ENCODE measurements around the gene DIAPH3. TPM values are rescaled to one million over a fixed set of nuclear protein-coding genes. Genes with fewer than 3 reads are reported as not detected.

Gene DIAPH3
- total RNA-seq, 3 donors from 2014 or later, result 2.1 to 4.0 (median 3.7) TPM

DNA sequence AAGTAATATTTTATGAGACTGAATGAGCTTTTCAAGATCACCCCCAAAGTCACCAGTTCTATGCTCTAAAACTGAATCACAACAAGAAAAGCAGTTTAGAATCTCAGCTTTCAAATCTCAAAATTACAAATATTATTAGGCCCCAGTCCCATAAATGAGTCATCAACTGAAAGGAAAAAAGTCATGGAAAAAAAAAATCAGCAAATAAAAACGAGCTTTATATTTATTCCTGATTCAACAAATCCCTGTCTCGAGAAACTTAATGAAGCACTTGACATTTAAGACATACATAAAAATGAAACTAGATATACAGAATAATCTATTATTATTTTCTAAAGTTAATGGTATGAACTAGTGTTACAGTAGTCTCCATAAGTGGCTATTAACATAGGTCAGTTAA lies 203.0 kb downstream of the DIAPH3 start:
- no peaks in the 10 kb centered on the region for H3K4me1 Mint-ChIP-seq (ENCODE audit: low read depth)
- peaks cover 3% of the 10 kb centered on the region for H3K9me3 Mint-ChIP-seq
- no peaks in the 10 kb centered on the region for H3K27me3 Mint-ChIP-seq (ENCODE audit: low read depth)
- no peak for DNase-seq
- H3K4me3 Mint-ChIP-seq, result no peak overlapping the region
- H3K36me3 Mint-ChIP-seq (ENCODE audit: insufficient read depth), result no peaks in the 10 kb centered on the region
- ATAC-seq, result no peak

DNA sequence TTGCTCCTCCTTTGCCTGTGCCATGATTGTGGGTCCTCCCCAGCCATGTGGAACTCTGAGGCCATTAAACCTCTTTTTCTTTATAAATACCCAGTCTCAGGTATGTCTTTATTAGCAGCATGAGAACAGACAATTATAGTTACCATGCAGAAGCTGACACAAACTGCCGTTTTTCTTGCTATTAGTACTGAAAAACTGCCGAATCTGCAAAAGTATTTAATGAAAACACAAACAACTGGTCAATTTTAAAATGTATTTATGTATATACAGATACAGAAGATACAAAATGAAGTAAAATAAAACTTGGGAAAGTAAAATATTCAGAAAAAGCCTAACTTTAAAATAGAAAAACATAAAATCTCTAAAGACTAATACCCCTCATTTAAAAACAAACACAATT lies 206.3 kb downstream of the DIAPH3 start:
- Mint-ChIP-seq H3K27me3 (ENCODE audit: low read depth) (no peaks in the 10 kb centered on the region), H3K9me3 (peaks cover 5% of the 10 kb centered on the region), H3K36me3 (ENCODE audit: insufficient read depth) (no peaks in the 10 kb centered on the region), H3K4me1 (ENCODE audit: low read depth) (no peaks in the 10 kb centered on the region), H3K4me3 (no peak overlapping the region)
- no peak for ATAC-seq
- no peak for DNase-seq

DNA sequence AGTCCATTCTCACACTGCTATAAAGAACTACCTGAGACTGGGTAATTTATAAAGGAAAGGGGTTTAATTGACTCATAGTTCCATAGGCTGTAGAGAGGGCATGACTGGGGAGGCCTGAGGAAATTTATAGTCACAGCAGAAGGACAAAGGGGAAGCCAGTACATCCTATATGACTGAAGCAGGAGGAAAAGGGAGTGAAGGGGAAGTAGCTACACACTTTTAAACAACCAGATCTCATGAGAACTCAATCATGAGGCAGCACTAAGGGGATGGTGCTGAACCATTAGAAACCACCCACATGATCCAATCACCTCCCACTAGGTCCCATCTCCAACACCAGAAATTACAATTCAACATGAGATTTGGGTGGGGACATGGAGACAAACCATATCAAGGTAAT lies 209.1 kb downstream of the DIAPH3 start:
- no peak overlapping the region for H3K4me3 Mint-ChIP-seq
- peaks cover 5% of the 10 kb centered on the region for H3K9me3 Mint-ChIP-seq
- DNase-seq (no peak), ATAC-seq (no peak)
- H3K4me1 Mint-ChIP-seq (ENCODE audit: low read depth), result no peaks in the 10 kb centered on the region
- H3K36me3 Mint-ChIP-seq (ENCODE audit: insufficient read depth), result no peaks in the 10 kb centered on the region
- no peaks in the 10 kb centered on the region for H3K27me3 Mint-ChIP-seq (ENCODE audit: low read depth)

DNA sequence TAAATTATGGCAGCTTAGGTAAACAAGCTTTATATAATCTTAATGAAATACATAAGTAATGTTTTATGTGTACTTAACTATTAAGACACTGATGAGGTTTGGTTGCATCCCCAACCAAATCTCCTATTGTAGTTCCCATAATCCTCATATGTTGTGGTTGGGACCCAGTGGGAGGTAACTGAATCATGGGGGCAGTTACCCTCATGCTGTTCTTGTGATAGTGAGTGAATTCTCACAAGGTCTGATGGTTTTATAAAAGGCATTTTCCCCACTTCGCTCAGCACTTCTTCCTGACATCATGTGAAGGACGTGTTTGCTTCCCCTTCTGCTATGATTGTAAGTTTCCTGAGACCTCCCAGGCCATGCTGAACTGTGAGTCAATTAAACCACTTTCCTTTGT lies 212.7 kb downstream of the DIAPH3 start:
- Mint-ChIP-seq H3K9me3 (peaks cover 5% of the 10 kb centered on the region), H3K4me3 (no peak overlapping the region), H3K4me1 (ENCODE audit: low read depth) (no peaks in the 10 kb centered on the region), H3K36me3 (ENCODE audit: insufficient read depth) (no peaks in the 10 kb centered on the region), H3K27me3 (ENCODE audit: low read depth) (no peaks in the 10 kb centered on the region)
- ATAC-seq (no peak), DNase-seq (no peak)

DNA sequence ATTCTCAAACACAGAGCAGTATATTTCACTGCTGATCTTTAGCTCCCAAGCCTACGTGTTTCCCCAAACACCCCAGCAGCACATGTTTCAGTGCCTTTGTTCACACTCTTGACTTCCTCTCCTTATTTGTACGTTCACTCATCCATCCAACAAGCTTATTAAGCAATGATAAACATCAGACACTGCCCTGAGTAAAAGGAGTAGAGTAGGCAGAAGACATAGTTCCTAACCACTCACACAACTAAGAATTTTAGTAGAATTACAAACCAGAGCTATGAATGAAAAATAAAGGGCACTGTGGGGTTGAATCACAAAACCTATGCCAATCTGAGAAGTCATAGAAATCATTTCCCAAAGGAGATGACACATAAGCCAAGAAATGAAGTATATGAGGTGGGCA lies 213.5 kb downstream of the DIAPH3 start:
- Mint-ChIP-seq H3K36me3 (ENCODE audit: insufficient read depth) (no peaks in the 10 kb centered on the region), H3K4me3 (no peak overlapping the region), H3K4me1 (ENCODE audit: low read depth) (no peaks in the 10 kb centered on the region), H3K27me3 (ENCODE audit: low read depth) (no peaks in the 10 kb centered on the region), H3K9me3 (no peaks in the 10 kb centered on the region)
- ATAC-seq (no peak), DNase-seq (no peak)

DNA sequence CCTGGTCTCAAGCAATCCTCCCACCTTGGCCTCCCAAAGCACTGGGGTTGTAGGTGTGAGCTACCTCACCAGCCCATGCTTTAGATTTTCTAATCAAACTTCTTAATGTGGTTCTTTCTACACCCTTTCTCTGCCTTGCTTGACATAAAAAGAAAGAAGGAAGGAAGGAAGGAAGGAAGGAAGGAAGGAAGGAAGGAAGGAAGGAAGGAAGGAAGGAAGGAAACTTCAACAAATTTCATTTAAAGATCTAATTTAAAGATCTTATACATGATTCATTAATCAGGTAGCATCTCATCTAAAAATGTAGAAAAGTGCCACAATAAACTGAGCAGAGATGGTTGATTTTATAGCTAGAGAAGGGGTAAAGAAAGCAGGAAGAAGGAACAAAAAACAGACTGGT lies 215.0 kb downstream of the DIAPH3 start:
- H3K4me1 Mint-ChIP-seq (ENCODE audit: low read depth), result no peaks in the 10 kb centered on the region
- no peaks in the 10 kb centered on the region for H3K27me3 Mint-ChIP-seq (ENCODE audit: low read depth)

DNA sequence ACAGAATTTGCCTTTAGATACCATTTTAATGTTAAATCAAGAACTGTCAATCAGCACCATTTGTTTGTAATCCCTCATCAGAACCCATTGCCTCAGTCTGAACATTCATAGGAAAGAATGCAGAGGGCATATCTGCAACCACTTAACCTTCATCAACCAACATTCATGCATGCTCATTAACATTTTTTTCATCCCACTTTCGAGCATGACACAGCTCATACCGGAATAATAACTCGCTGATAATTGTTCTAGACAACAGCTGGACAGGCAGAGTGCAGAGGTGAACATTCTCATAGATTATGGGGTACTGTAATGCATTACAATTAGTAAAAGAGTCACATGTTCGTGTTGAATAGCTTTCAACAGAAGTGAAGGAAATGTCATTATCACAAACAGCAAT lies 216.8 kb downstream of the DIAPH3 start:
- DNase-seq (no peak), ATAC-seq (no peak)
- Mint-ChIP-seq H3K4me1 (ENCODE audit: low read depth) (no peaks in the 10 kb centered on the region), H3K4me3 (no peak overlapping the region), H3K36me3 (ENCODE audit: insufficient read depth) (no peaks in the 10 kb centered on the region), H3K9me3 (no peaks in the 10 kb centered on the region), H3K27me3 (ENCODE audit: low read depth) (no peaks in the 10 kb centered on the region)

More for the DNA sequence above, 215.0 kb downstream of the DIAPH3 start:
- Mint-ChIP-seq H3K36me3 (ENCODE audit: insufficient read depth) (no peaks in the 10 kb centered on the region), H3K4me3 (no peak overlapping the region), H3K9me3 (no peaks in the 10 kb centered on the region)
- ATAC-seq, result no peak
- no peak for DNase-seq

DNA sequence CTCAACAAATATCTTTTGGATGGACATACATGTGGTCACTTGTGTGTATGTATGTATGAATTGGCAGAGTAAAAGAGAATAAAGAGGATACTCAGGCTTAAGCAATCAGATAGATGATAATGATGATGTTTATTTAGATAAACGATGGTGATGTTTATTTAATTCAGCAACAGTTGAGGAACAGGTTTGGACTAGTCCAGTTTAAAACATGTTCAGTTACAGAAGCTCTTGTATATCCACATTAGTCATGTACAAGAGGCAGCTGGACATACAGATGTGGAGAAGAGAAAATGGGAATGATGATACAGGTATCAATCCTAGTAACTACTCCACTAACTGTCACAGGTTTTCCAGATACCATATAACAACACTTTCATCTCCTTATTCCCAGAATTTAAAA lies 232.1 kb downstream of the DIAPH3 start:
- H3K27me3 Mint-ChIP-seq (ENCODE audit: low read depth), result no peaks in the 10 kb centered on the region
- ATAC-seq (no peak), DNase-seq (no peak)
- peaks cover 16% of the 10 kb centered on the region for H3K9me3 Mint-ChIP-seq
- no peaks in the 10 kb centered on the region for H3K4me1 Mint-ChIP-seq (ENCODE audit: low read depth)
- no peak overlapping the region for H3K4me3 Mint-ChIP-seq
- peaks cover 6% of the 10 kb centered on the region for H3K36me3 Mint-ChIP-seq (ENCODE audit: insufficient read depth)

DNA sequence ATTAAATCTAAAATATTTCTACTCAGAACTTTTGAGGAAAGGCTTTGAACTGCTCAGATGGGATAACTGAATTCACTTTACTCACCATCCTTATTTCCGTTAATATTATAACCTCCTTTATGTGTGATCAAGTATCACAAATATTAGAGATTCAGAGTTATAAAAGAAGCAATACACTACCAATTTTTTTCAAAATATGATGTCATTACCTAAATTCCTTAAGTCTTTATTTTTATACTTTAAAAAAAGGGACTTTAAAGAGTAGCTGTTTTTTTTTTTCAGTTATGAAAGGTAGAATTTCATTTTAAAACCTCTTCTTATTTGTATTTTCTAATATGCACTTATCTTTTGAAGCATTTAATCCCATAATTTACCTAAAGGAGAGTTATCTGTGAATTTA lies 239.5 kb downstream of the DIAPH3 start:
- ATAC-seq (no peak), DNase-seq (no peak)
- Mint-ChIP-seq H3K36me3 (ENCODE audit: insufficient read depth) (peaks cover 6% of the 10 kb centered on the region), H3K4me1 (ENCODE audit: low read depth) (no peaks in the 10 kb centered on the region), H3K9me3 (peaks cover 16% of the 10 kb centered on the region), H3K27me3 (ENCODE audit: low read depth) (no peaks in the 10 kb centered on the region), H3K4me3 (no peak overlapping the region)

DNA sequence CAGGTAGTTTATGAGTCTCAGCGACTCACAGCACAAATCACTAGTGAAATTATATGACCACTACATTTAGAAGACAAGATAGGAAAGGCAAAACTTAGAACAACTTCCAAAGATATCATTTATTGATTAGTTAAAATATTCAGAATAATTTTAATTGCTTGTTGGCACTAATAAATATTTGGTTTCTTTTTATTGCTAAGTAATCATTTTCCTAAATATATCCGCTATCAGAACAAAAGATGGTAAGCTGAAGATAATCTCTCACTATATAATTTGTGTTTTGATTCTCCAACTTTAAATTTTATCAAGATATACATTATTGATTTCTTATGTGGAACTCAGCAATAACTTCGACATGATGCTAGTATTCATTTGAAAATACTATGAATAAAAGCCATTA lies 248.5 kb downstream of the DIAPH3 start:
- Mint-ChIP-seq H3K4me1 (ENCODE audit: low read depth) (no peaks in the 10 kb centered on the region), H3K4me3 (no peak overlapping the region), H3K27me3 (ENCODE audit: low read depth) (no peaks in the 10 kb centered on the region), H3K9me3 (no peaks in the 10 kb centered on the region), H3K36me3 (ENCODE audit: insufficient read depth) (no peaks in the 10 kb centered on the region)
- DNase-seq (no peak), ATAC-seq (no peak)

DNA sequence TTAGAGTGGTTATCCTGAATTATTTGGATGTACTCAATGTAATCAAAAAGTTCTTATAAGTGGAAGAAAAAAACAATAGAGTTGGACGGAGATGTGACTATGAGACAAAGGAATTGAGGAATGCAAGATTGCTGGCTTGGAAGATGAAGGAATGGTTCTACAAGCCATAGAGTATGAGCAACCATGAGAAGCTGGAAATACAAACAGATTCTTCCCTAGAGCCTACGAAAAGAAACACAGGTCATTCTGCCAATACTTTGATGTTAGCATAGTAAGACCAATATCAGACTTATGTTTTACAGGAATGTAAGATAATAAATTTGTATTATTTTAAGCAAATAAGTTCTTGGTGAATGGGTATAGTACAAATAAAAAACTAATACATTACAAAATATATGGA lies 249.2 kb downstream of the DIAPH3 start:
- Mint-ChIP-seq H3K36me3 (ENCODE audit: insufficient read depth) (no peaks in the 10 kb centered on the region), H3K9me3 (no peaks in the 10 kb centered on the region), H3K4me3 (no peak overlapping the region), H3K4me1 (ENCODE audit: low read depth) (no peaks in the 10 kb centered on the region), H3K27me3 (ENCODE audit: low read depth) (no peaks in the 10 kb centered on the region)
- ATAC-seq, result no peak
- no peak for DNase-seq

DNA sequence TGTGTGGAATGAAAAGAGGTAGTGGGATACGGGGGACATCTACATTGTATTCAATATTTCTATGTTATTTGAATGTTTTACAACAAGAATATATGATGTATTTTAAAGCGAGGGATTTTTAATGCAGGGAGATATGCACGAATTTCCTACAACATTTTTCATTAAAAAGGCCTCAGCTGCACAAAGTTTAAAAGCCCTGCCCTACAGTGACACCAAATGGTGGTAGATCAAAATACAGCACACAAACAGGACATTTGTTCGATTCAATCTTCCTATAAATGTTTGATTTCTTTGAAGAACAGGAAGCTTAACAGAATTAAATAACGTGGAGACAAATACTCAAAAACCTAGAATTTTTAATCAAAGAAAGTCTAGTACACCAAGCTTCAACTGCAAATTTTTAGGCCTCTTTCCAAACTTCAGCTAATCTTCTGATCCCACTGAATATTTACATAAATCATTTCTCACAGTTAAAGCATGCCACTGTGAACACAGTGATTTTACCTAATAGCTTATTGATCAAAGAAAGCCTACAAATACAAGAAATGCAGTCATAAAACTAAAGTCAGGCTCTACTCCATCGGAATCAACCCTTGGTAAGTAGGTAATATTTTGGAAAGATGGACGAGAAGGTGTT lies 257.2 kb downstream of the DIAPH3 start:
- ATAC-seq (no peak), DNase-seq (no peak)

DNA sequence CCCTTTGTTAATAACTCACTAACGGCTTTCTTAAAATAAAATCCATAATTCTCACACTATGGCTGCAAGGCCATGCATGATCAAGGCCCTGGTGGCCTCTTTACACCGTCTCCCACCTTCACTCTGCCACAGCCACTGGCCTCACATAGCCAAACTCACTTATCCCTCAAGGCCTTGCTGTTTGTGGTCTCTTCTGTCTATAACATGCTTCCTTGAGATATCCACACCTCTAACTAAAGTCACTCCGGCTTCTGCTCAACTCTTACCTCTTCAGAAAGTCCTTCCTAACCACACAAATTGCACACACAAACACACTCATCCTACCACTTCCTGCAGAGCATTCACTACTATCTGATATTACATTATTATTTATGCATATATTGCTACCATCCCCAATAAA lies 262.5 kb downstream of the DIAPH3 start:
- Mint-ChIP-seq H3K36me3 (ENCODE audit: insufficient read depth) (no peaks in the 10 kb centered on the region), H3K27me3 (ENCODE audit: low read depth) (no peaks in the 10 kb centered on the region), H3K9me3 (no peaks in the 10 kb centered on the region), H3K4me3 (no peak overlapping the region), H3K4me1 (ENCODE audit: low read depth) (peaks cover 8% of the 10 kb centered on the region)
- DNase-seq (no peak), ATAC-seq (no peak)

More for the DNA sequence above, 257.2 kb downstream of the DIAPH3 start:
- H3K4me3 Mint-ChIP-seq, result no peak overlapping the region
- no peaks in the 10 kb centered on the region for H3K4me1 Mint-ChIP-seq (ENCODE audit: low read depth)
- H3K27me3 Mint-ChIP-seq (ENCODE audit: low read depth), result no peaks in the 10 kb centered on the region
- H3K36me3 Mint-ChIP-seq (ENCODE audit: insufficient read depth), result no peaks in the 10 kb centered on the region
- no peaks in the 10 kb centered on the region for H3K9me3 Mint-ChIP-seq

DNA sequence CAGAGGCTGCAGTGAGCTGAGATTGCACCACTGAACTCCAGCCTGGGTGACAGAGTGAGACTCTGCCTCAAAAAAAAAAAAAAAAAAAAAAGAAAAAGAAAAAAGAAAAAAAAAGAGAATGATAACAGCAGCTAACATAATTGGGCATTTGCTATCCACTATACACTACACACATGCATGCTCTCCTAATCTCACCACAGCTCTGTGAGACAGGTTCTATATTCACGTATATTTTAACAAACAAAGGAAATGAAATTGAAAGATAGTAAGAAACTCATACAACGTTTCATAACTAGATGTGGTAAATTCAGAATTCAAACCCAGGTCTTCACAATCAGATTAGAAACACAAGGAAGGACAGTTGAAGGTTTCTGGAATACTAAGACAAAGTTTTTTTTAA lies 265.7 kb downstream of the DIAPH3 start:
- H3K4me3 Mint-ChIP-seq, result no peak overlapping the region
- no peaks in the 10 kb centered on the region for H3K36me3 Mint-ChIP-seq (ENCODE audit: insufficient read depth)
- H3K4me1 Mint-ChIP-seq (ENCODE audit: low read depth), result peaks cover 8% of the 10 kb centered on the region
- ATAC-seq (no peak), DNase-seq (no peak)
- no peaks in the 10 kb centered on the region for H3K27me3 Mint-ChIP-seq (ENCODE audit: low read depth)
- H3K9me3 Mint-ChIP-seq, result no peaks in the 10 kb centered on the region

DNA sequence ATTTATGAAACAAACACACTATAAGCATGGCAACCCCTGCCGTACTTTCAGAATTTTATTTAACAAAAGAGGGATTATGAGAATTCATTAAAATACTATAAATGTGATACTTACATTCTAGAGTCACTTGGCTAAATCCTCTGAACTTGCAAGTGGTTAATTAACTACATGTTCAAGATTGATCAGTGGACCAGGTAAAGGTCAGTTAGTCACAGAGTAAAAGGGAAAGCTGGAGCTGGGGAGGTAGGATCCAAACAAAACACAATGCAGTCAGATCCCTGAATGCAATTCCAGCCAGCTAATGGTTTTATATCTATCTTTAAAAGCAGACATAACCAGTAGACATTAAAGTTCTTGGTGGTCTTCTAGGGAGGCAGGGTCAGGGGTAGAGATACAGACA lies 270.5 kb downstream of the DIAPH3 start:
- Mint-ChIP-seq H3K4me3 (no peak overlapping the region), H3K4me1 (ENCODE audit: low read depth) (no peaks in the 10 kb centered on the region), H3K9me3 (no peaks in the 10 kb centered on the region), H3K36me3 (ENCODE audit: insufficient read depth) (no peaks in the 10 kb centered on the region), H3K27me3 (ENCODE audit: low read depth) (no peaks in the 10 kb centered on the region)
- ATAC-seq, result no peak
- no peak for DNase-seq

DNA sequence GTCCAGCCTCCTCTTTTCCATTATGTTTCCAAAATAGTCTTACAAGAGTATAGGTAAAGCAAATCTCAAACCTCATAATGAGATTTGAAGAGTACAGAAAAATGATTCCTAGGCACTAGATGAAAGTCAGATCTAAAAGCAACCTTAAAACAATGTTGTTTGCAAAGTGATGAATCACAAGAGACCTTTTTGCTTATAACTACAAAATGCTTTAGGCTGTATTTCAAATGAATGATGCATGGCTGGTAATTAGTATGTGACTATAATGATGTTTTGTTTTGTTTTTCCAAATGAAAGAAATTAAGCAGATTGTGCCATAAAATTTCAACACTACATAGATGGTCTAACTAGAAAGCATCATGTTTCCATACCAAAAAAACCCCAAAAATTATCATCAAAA lies 272.7 kb downstream of the DIAPH3 start:
- Mint-ChIP-seq H3K9me3 (no peaks in the 10 kb centered on the region), H3K4me3 (no peak overlapping the region), H3K36me3 (ENCODE audit: insufficient read depth) (no peaks in the 10 kb centered on the region), H3K27me3 (ENCODE audit: low read depth) (no peaks in the 10 kb centered on the region), H3K4me1 (ENCODE audit: low read depth) (no peaks in the 10 kb centered on the region)
- DNase-seq, result no peak
- ATAC-seq, result no peak
